ENCODE measurements around the gene BCL2.

DNA sequence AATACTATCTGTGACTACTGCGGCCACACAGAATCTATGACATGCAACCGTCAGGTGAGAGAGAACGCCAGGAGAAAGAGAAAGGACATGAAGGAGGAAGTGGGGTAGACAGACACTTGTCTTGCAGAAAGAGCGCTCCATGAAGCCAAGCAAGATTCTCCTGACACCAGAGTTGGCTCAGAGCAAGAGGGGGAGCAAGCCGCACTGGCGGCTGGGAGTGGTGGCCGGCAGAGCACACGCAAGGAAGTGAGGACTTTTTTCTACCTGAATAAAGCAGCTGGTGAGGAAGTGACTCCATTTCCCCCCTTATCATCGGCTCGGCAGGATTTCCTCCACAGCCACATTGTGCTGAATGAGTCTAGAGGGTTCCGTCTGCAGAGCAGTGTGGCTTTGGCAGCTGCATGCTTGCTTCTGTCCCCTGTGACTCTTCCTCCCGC is 181.6 kb downstream of the BCL2 start:
- TF ChIP-seq, protein P1, sequence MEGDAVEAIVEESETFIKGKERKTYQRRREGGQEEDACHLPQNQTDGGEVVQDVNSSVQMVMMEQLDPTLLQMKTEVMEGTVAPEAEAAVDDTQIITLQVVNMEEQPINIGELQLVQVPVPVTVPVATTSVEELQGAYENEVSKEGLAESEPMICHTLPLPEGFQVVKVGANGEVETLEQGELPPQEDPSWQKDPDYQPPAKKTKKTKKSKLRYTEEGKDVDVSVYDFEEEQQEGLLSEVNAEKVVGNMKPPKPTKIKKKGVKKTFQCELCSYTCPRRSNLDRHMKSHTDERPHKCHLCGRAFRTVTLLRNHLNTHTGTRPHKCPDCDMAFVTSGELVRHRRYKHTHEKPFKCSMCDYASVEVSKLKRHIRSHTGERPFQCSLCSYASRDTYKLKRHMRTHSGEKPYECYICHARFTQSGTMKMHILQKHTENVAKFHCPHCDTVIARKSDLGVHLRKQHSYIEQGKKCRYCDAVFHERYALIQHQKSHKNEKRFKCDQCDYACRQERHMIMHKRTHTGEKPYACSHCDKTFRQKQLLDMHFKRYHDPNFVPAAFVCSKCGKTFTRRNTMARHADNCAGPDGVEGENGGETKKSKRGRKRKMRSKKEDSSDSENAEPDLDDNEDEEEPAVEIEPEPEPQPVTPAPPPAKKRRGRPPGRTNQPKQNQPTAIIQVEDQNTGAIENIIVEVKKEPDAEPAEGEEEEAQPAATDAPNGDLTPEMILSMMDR (IDR thresholded peaks at IDR 0.05; ENCODE audit: borderline replicate concordance, extremely low read depth, low read length, poor library complexity, severe bottlenecking) = no peak
- no peak for TF ChIP-seq EZH2 (IDR thresholded peaks at IDR 0.05; ENCODE audit: borderline replicate concordance, low read depth, low read length, severe bottlenecking)
